Aorta (tissue), 5 donors: ENCODE measurements around the gene ABHD13. TPM values are rescaled to one million over a fixed set of nuclear protein-coding genes. Genes with fewer than 3 reads are reported as not detected.
A peak's percentile ranks its signal among the peaks of the same experiment; 100 is the strongest.

Source experiments
- ATAC-seq: fragments of 200-7000 bp; cut with Tn5 transposase; one replicate; pipeline ENCODE4 v1.9.1; 2022; ENCODE audit warnings: moderate library complexity; ENCODE audit not compliant: low FRiP score
- DNase-seq, 2 donors: peaks; one replicate each; pipeline ENCODE4 v3.0.0-alpha.2; 2020
- H3K27ac ChIP-seq, 2 donors: one replicate each; pipeline ENCODE4 v1.5.1; 2013; ENCODE audit warnings: low read length in 2 of 2, mild to moderate bottlenecking in 2 of 2, moderate library complexity in 2 of 2, control low read depth in 1 of 2, inconsistent platforms in 1 of 2, low read depth in 1 of 2
- H3K27me3 ChIP-seq, 2 donors: one replicate each; pipeline ENCODE4 v1.6.1; 2013; ENCODE audit warnings: control low read depth in 1 of 2, low read length in 1 of 2, mild to moderate bottlenecking in 1 of 2, moderate library complexity in 1 of 2; ENCODE audit not compliant: insufficient read depth in 2 of 2, control insufficient read depth in 1 of 2
- H3K36me3 ChIP-seq, 2 donors: one replicate each; pipeline ENCODE4 v1.6.1; 2013; ENCODE audit warnings: control low read depth in 1 of 2, low read length in 1 of 2, mild to moderate bottlenecking in 1 of 2; ENCODE audit not compliant: insufficient read depth in 2 of 2, control insufficient read depth in 1 of 2
- H3K4me1 ChIP-seq, 2 donors: one replicate each; pipeline ENCODE4 v1.6.1; 2013; ENCODE audit warnings: low read length in 2 of 2, control low read depth in 1 of 2, mild to moderate bottlenecking in 1 of 2, moderate library complexity in 1 of 2; ENCODE audit not compliant: insufficient read depth in 2 of 2, control insufficient read depth in 1 of 2
- H3K4me3 ChIP-seq, 2 donors: one replicate each; pipeline ENCODE4 v1.5.1; 2013; ENCODE audit warnings: low read length in 2 of 2, control low read depth in 1 of 2, mild to moderate bottlenecking in 1 of 2
- H3K9me3 ChIP-seq: one replicate; pipeline ENCODE4 v1.6.1; 2013; ENCODE audit warnings: mild to moderate bottlenecking, low read length; ENCODE audit not compliant: control insufficient read depth
- WGBS, 2 donors: extraction: QIAGEN DNeasy Blood & Tissue Kit; methylation state at CpG; one replicate each; pipeline ENCODE4 v1.1.7; 2013; 5-methylcytosine and 5-hydroxymethylcytosine counted together
- intact Hi-C, 2 donors: fragments of 100-400 bp; cut with DNase I; formaldehyde crosslinking; loops; one replicate each; pipeline versions ENCODE4 v1.14.2 to v1.15.0; 2022
- long read RNA-seq, 2 donors: library from polyadenylated mRNA; unstranded; transcript quantifications; one replicate each; pipeline ENCODE4 v2.0.0, GENCODE V29; 2020 to 2021
- polyA plus RNA-seq, 2 donors: library from polyadenylated mRNA; stranded (reverse); fragments of 200-250 nt; gene quantifications; one replicate each; pipeline ENCODE4 v1.2.3, GENCODE V29; 2013
- total RNA-seq, 2 donors: library from RNA; stranded (reverse); fragmentation: NEBNext Ultra II Directional; extraction: Animal tissue kit (Norgen Biotek cat#: 25700); gene quantifications; one replicate each; pipeline ENCODE4 v1.2.1, GENCODE V29; 2021
- donor health status: healthy with polysubstance abuse.
- donor health status: Bipolar disorder and iron deficiency.
- donor health status: DM: no; HTN: no; CAD: no.
- donor health status: DM: no; HTN: no; CAD: no.
- donor health status: DM: yes; HTN: yes; CAD: no.

The ABHD13 gene
- total RNA-seq (10 to 100 TPM; 11.1 to 11.5 TPM), polyA plus RNA-seq (1 to 10 TPM; 4.0 to 6.4 TPM)
- long read RNA-seq, donor 1, full-length matches to known transcripts: 40 of 41 reads
- long read RNA-seq, donor 1, partial matches to known transcripts: 0 of 41 reads
- long read RNA-seq, donor 1, other reads (novel, unspliced or antisense): 1 of 41 reads
- long read RNA-seq, donor 2, full-length matches to known transcripts: 5 of 5 reads
- long read RNA-seq, donor 2, partial matches to known transcripts: 0 of 5 reads
- long read RNA-seq, donor 2, other reads (novel, unspliced or antisense): 0 of 5 reads

DNA sequence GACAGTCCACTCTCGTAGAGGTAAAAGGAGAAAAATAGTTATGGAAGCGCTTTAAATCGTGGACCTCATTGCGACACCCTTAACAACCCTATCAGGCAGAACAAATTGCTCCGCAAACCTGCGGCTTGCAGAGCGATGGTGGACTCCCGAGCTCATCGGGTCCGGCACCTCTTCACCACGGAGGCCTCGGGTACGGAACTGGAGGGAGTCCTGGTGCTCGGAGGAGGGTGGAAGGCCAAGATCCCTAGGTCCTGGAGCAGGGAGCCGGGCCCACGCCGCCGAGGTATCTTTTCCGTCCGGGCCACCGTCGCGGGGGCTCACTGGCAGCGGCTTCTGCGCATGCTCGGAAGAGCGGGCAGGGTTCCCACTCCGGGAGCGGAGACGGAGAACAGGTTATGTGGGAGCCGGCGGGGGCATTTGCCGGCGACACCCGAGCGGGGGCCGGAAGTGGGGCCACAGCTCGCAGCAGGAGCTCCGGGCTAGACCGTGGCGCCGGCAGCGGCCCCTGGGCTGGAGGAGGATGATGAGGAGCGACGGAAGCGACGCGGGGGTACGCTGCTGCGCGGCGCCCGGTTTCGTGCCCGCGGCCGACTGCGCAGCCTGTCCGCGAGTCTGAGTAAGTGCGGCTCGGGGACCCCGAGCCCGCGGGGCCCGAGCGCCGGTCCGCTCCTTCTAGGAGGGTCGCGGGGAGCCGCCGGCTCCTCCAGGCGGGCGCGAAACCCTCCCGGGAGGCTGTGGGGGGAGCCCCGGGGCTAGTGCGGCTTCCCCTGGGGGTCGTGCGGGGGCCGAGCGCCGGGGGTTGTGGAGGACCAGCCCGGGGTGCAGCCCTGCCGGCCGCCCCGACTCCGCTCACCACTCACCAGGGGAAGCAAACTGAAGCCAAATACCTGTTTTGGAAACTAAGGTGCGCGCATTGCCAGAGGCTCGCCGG is at the start of gene ABHD13:
Gene ABHD13, plus strand, starts transcription at position 349 of the 931 bp plus-strand sequence. CDS start 10,827 bp downstream, outside the sequence.
- Histone ChIP-seq H3K4me3 (peak within 1 kb of the TSS; percentile 91 to 94), H3K4me1 (peaks cover 2 to 3% of the 10 kb centered on the region in 2 donors), H3K27me3 (no peaks in the 10 kb centered on the region), H3K9me3 (no peaks in the 10 kb centered on the region), H3K36me3 (no peaks in the 10 kb centered on the region), H3K27ac (peak within 1 kb of the TSS; percentile 35 to 52)
- DNase-seq (peak; percentile 93 to 97), ATAC-seq (peak; percentile 96)
- 0 to 1% methylated on average over 65 to 93 of the region's 93 CpGs for WGBS, 2 donors
- intact Hi-C loops: no loop called here

DNA sequence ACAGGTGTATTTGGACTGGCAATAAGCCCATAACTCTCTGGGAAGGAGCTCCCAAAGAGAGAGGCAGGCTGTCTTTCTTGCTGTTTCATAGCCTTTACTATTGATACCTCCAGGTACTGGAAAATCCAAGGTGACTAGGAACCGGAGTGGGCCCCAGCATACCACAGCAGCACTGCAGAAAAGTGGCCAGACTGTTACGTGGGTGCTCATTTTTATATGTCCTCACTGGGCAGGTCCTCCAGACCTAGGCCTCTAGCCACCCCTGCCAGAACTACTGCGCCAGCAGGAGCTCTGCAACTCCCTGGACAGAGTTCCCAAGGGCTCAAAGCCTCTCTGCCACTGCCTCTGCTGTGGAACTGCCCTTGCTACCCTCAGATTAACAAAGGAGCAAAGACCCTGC is 49.3 kb upstream of the ABHD13 start:
- intact Hi-C loops: no loop called here
- peaks cover 4% of the 10 kb centered on the region for H3K9me3 ChIP-seq
- no peak overlapping the region for H3K27ac ChIP-seq
- H3K36me3 ChIP-seq: no peaks in the 10 kb centered on the region
- ATAC-seq (no peak), DNase-seq (no peak)
- no peaks in the 10 kb centered on the region for H3K27me3 ChIP-seq
- 85% methylated on average over 3 of the region's 3 CpGs for WGBS, 2 donors
- H3K4me1 ChIP-seq: no peaks in the 10 kb centered on the region
- no peak overlapping the region for H3K4me3 ChIP-seq

DNA sequence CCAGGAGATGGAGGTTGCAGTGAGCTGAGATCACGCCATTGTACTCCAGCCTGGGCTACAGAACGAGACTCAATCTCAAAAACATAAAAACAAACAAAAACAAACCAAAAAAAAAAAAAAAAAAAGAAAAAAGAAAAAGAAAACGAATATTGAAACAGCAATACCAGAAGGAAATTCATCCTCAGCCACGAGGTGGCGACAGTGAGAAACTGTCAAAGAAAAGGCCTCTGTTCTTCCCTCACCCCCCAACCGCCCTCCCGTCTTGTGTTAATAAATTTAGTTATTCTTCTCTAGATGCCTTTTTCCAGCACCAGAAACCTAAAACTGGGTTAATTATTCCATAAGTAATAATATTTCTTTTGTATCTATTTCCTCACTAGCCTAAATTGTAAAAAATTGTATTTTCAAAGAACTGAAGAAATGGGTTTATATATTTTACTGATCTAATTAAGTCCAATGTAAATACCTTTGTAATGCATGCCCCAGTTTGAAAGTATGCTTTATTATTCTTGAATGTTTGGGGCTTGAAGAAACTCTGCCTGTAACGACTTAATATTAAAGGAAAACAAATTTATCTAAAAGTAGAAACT is 41.4 kb upstream of the ABHD13 start:
- Histone ChIP-seq H3K4me1 (no peaks in the 10 kb centered on the region), H3K4me3 (no peak overlapping the region), H3K36me3 (no peaks in the 10 kb centered on the region), H3K9me3 (no peaks in the 10 kb centered on the region), H3K27ac (no peak overlapping the region), H3K27me3 (no peaks in the 10 kb centered on the region)
- WGBS, 2 donors: 58 to 62% methylated on average over 8 of the region's 8 CpGs
- ATAC-seq (no peak), DNase-seq (no peak)
- intact Hi-C loops: no loop called here

DNA sequence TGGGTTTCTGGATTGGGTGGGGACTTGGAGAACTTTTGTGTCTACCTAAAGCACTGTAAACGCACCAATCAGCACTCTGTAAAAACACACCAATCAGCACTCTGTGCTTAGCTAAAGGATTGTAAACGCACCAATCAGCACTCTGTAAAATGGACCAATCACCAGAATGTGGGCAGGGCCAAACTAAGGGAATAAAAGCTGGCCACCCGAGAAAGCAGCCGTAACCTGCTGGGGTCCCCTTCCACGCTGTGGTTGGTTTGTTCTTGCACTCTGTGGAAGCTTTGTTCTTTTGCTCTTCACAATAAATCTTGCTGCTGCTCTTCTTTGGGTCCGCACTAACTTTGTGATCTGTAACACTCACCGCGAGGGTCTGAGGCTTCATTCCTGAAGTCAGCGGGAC is 40.1 kb upstream of the ABHD13 start:
- no peak overlapping the region for H3K4me3 ChIP-seq
- H3K27ac ChIP-seq: no peak overlapping the region
- DNase-seq (no peak), ATAC-seq (no peak)
- H3K27me3 ChIP-seq: no peaks in the 10 kb centered on the region
- 82 to 83% methylated on average over 9 of the region's 9 CpGs for whole genome bisulfite sequencing, 2 donors
- H3K4me1 ChIP-seq: no peaks in the 10 kb centered on the region
- intact Hi-C loops: no loop called here
- no peaks in the 10 kb centered on the region for H3K36me3 ChIP-seq
- no peaks in the 10 kb centered on the region for H3K9me3 ChIP-seq

- Histone ChIP-seq H3K4me3 (no peak overlapping the region), H3K36me3 (no peaks in the 10 kb centered on the region), H3K4me1 (no peaks in the 10 kb centered on the region), H3K9me3 (no peaks in the 10 kb centered on the region), H3K27ac (no peak overlapping the region), H3K27me3 (no peaks in the 10 kb centered on the region)
- ATAC-seq (no peak), DNase-seq (no peak)
- WGBS, 2 donors: 69 to 71% methylated on average over 3 of the region's 3 CpGs
- intact Hi-C loops: no loop called here
Observed at GRCh38 chr13:108182652-108183051, 35.5 kb upstream of the ABHD13 start.

DNA sequence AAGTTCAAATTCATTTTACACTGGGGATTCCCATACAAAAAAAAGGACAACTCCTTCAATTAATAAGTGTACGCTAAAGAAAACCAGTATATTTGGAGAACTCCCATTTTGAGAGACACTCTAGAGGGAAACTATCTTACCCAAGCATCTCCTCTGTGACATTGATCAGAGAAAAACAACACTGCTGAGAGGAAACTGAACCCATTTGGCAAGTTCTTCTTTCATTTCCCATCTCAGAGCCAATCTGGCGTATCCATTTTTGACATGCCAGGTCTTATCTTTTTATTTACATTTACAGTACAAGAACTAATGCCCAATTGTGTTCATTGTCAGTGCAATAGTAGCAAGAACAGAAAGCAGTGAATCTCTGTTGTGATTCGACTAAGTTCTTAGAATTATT is 33.0 kb upstream of the ABHD13 start:
- no peak for ATAC-seq
- H3K27me3 ChIP-seq: no peaks in the 10 kb centered on the region
- peaks cover 1% of the 10 kb centered on the region for H3K9me3 ChIP-seq
- H3K27ac ChIP-seq: no peak overlapping the region
- 76 to 78% methylated on average over 3 of the region's 3 CpGs for WGBS, 2 donors
- H3K36me3 ChIP-seq: no peaks in the 10 kb centered on the region
- H3K4me3 ChIP-seq: no peak overlapping the region
- H3K4me1 ChIP-seq: no peaks in the 10 kb centered on the region
- DNase-seq: no peak
- intact Hi-C loops: no loop called here

GRCh38 chr13:108188260-108188659 is 29.9 kb upstream of the ABHD13 start:
- no peaks in the 10 kb centered on the region for H3K36me3 ChIP-seq
- H3K27me3 ChIP-seq: no peaks in the 10 kb centered on the region
- peaks cover 1% of the 10 kb centered on the region for H3K9me3 ChIP-seq
- ATAC-seq (no peak), DNase-seq (no peak)
- H3K27ac ChIP-seq: no peak overlapping the region
- intact Hi-C loops: no loop called here
- H3K4me1 ChIP-seq: no peaks in the 10 kb centered on the region
- 53 to 62% methylated on average over 2 of the region's 2 CpGs for WGBS, 2 donors
- H3K4me3 ChIP-seq: no peak overlapping the region

DNA sequence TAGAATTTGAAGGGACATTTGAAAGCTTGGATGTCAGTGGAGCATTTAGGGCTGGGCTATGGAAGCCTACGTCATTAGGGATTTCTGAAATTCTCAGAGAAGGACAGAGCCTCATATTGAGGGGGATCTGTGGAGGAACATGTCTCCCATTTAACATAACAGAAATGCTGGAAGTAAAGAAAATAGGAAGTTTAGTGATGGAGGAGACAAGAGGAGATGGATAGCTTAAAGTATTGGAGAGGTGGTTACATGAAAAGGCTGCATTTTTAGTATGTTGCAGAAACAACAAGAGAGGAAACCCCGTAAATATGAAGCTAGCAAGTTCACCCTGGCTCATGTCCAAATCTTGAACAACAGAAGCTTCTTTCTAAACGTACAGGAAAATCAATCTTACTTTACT is 27.3 kb upstream of the ABHD13 start:
- Histone ChIP-seq H3K27ac (no peak overlapping the region), H3K27me3 (no peaks in the 10 kb centered on the region), H3K9me3 (peaks cover 1% of the 10 kb centered on the region), H3K4me1 (no peaks in the 10 kb centered on the region), H3K36me3 (no peaks in the 10 kb centered on the region), H3K4me3 (no peak overlapping the region)
- no peak for DNase-seq
- WGBS, 2 donors: 57 to 66% methylated on average over 3 of the region's 3 CpGs
- no peak for ATAC-seq
- intact Hi-C loops: no loop called here
